Posterior vena cava (tissue), 2 donors: ENCODE measurements around the gene IQCH. TPM values are rescaled to one million over a fixed set of nuclear protein-coding genes. Genes with fewer than 3 reads are reported as not detected.
"Not testable (repeated sequence)": the region's sequence is repeated elsewhere in the genome, so short reads cannot be mapped to it uniquely, and the experiment has no call there.

ENCODE experiments used
- DNase-seq: peaks from one replicate; pipeline ENCODE4 v3.0.0-alpha.2; 2020; ENCODE audit warnings: low spot score
- intact Hi-C, 2 donors: fragments of 100-400 bp; cut with DNase I; formaldehyde crosslinking; loops; one replicate each; pipeline versions ENCODE4 v1.14.1 to v1.14.2; 2022 to 2023
- total RNA-seq, 2 donors: library from RNA; stranded (reverse); fragmentation: NEBNext Ultra II Directional; extraction: Animal tissue kit (Norgen Biotek cat#: 25700); gene quantifications; one replicate each; pipeline ENCODE4 v1.2.1, GENCODE V29; 2021
- donor health status: DM: yes; HTN: yes; CAD: no.
- donor health status: DM: yes; HTN: yes; CAD: no.

IQCH gene
- total RNA-seq, 2 donors from 2014 or later = 1.2 to 2.3 TPM

DNA sequence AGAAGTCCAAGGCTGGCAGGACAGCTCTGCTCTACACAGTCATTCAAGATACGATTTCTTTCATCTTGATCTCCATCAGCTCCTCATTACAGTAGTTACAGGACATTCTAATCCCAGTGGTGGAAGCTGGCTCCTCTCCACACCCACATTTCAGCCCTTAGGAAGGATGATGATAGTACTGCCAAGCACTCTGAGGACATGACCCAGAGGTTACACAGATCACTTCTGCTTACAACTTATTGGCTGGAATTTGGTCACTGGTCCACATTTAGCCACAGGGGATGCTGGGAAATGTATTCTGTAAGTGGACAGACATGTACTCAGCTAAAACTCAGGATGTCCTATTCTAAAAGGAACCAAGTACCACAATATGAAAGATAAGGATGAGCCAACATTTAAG lies 77.1 kb downstream of the IQCH start:
- no peak for DNase-seq
- intact Hi-C loops = no loop called here

DNA sequence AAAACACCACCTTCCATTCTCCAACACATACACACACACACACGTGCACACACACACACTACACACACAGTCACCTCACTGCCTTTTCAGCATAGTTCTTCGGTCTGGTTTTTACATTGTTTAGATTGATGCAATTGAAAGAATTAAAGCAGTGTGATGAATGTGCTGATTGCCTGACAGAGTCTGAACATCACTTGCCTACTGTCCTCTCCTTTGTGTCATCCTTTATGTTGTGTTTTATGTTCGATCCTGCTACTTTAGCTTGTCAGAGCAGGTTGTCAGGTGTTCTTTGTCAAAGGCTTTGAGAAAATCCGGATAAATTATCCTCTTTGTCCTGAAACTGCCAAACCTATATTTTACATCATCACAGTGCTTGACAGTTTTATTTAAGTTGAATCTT lies 80.4 kb downstream of the IQCH start:
- intact Hi-C loops = no loop called here
- no peak for DNase-seq

GRCh38 chr15:67335534-67336222 lies 81.1 kb downstream of the IQCH start:
- intact Hi-C loops = no loop called here
- DNase-seq = no peak

GRCh38 chr15:67340630-67341029 lies 86.0 kb downstream of the IQCH start:
- DNase-seq = no peak

GRCh38 chr15:67341539-67341938 lies 87.0 kb downstream of the IQCH start:
- intact Hi-C loops = no loop called here
- no peak for DNase-seq

More at GRCh38 chr15:67340630-67341029, 86.0 kb downstream of the IQCH start:
- intact Hi-C loops = no loop called here

- DNase-seq = no peak
Measured at GRCh38 chr15:67343206-67343605, 88.6 kb downstream of the IQCH start.

GRCh38 chr15:67349634-67350033 lies 95.0 kb downstream of the IQCH start:
- intact Hi-C loops = no loop called here
- no peak for DNase-seq

More at GRCh38 chr15:67343206-67343605, 88.6 kb downstream of the IQCH start:
- intact Hi-C loops = no loop called here

- intact Hi-C loops = no loop called here
- no peak for DNase-seq
Measured at GRCh38 chr15:67350042-67350441, 95.5 kb downstream of the IQCH start.

GRCh38 chr15:67358391-67358790 lies 103.8 kb downstream of the IQCH start:
- no peak for DNase-seq
- intact Hi-C loops = no loop called here

DNA sequence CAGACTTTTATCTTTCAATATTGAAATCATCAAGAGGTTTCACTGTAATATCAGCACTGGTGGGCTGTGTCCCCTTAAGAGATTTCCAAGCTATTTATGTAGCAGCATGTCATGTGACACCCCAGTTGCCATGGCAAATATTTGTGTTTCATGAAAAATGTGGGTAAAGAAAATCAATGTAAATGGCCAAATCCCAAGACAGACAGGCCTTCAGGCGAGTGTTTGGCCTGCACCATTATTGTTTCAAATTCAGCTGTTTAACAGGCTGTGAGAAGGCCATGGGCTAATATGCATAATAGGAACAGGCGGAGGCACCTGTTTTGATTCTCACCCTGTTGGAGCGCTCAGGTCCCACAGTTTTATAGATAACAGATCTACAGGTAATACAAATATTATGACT lies 104.2 kb downstream of the IQCH start:
- intact Hi-C loops = no loop called here
- no peak for DNase-seq

DNA sequence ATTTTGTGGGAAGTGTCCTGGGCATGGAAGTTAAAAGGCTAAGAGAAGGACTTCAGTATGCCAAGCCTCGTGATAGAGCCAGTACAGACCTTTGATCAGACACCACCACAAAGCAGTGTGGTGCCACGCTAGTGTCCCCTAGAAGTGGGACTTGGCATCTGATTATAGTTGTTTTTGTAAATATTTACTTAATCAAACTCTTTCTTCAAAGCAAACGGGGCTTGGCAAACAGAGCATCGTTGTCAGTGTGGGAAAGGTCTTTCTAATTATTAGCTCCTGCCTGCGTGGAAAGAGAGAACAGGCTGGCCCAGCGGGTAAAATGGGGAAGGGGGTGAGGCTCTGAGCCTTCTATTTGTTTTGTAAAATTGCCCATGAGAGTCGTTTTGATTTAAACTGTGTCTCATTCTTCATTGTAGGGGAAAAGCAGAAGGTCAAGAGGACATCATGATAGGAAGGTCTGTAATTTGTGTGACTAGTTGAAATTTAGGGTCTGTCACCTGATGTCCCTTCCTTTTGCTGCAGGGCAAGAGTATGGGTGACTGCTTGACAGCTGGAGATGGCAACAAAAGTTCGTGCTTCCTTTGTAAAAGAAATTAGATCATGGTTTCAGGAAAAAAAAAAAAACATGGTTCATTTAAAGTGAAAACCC lies 105.0 kb downstream of the IQCH start:
- intact Hi-C loops = no loop called here
- DNase-seq = no peak

GRCh38 chr15:67361100-67361499 lies 106.5 kb downstream of the IQCH start:
- no peak for DNase-seq
- intact Hi-C loops = no loop called here

GRCh38 chr15:67363712-67364111 lies 109.1 kb downstream of the IQCH start:
- intact Hi-C loops, DNase-seq: not testable (repeated sequence)

GRCh38 chr15:67365994-67366393 lies 111.4 kb downstream of the IQCH start:
- intact Hi-C loops = no loop called here
- DNase-seq = no peak

DNA sequence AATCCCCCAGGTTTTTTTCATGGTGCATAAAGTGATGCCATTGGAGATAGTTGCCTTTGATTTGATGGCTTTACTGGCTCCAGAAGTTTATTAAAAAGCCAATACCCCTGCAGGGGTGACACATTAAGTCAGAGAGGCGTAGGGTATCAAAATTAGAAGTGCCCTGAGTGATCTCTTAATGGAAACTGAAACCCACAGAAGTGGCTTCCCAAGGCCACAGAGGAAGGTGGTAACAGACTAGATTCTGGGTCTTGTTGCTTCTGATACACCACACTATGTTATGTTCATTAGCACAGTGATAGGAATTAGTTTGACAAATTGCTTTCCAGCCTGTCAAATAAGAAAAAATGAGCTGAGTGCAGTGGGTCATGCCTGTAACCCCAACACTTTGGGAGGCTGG lies 112.3 kb downstream of the IQCH start:
- intact Hi-C loops = no loop called here
- no peak for DNase-seq

- intact Hi-C loops = no loop called here
- DNase-seq = no peak
Measured at GRCh38 chr15:67369359-67369998, 114.9 kb downstream of the IQCH start.

- intact Hi-C loops = no loop called here
- no peak for DNase-seq
Measured at GRCh38 chr15:67370206-67370954, 115.8 kb downstream of the IQCH start.

DNA sequence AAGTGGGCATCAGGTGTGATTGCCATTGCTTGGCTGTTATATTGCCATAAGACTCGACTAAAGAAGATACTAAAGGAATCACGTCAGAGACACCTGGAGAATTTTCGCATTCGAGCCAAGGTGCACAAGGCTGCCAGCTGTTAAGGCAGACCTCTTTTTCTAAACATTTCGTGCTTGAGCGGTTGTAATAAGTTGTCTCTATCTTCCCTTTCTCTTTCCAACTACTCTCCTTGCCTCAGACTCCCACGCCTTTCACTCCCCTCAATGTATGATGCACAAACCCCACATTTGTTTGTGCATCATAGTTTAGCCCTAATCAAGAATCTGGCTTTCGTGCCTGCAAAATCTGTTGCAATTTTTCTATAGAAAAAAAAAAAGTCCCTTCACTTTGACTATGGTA lies 118.0 kb downstream of the IQCH start:
- DNase-seq = no peak
- intact Hi-C loops = no loop called here

- intact Hi-C loops = no loop called here
- no peak for DNase-seq
Measured at GRCh38 chr15:67372986-67373675, 118.5 kb downstream of the IQCH start.
